Suprapubic skin (tissue), 4 donors: ENCODE measurements around the gene HES5. TPM values are rescaled to one million over a fixed set of nuclear protein-coding genes. Genes with fewer than 3 reads are reported as not detected.

Experiments
- DNase-seq, 2 donors: peaks; one replicate each; pipeline ENCODE4 v3.0.0-alpha.2; 2019; ENCODE audit warnings: low spot score in 2 of 2
- H3K27ac ChIP-seq: fragments of 200-600 bp; sonication (generic); one replicate; pipeline ENCODE4 v1.5.1; 2019
- H3K27me3 ChIP-seq: fragments of 200-600 bp; sonication (generic); one replicate; pipeline ENCODE4 v1.5.1; 2019
- H3K36me3 ChIP-seq: fragments of 200-600 bp; sonication (generic); one replicate; pipeline ENCODE4 v1.5.1; 2019
- H3K4me1 ChIP-seq: fragments of 200-600 bp; sonication (generic); one replicate; pipeline ENCODE4 v1.5.1; 2019
- H3K4me3 ChIP-seq: fragments of 200-600 bp; sonication (generic); one replicate; pipeline ENCODE4 v1.5.1; 2019; ENCODE audit warnings: mild to moderate bottlenecking
- H3K9me3 ChIP-seq: fragments of 200-600 bp; sonication (generic); one replicate; pipeline ENCODE4 v1.5.1; 2019
- EP300 ChIP-seq: sonication (generic); formaldehyde crosslinking; IDR thresholded peaks from one replicate; pipeline ENCODE4 v1.6.1; 2017; ENCODE audit warnings: antibody characterized with exemption
- POLR2A ChIP-seq, 2 donors: fragments of 450-650 bp; IDR thresholded peaks; one replicate each; pipeline ENCODE4 v1.6.1; 2017; ENCODE audit warnings: antibody characterized with exemption in 2 of 2, mild to moderate bottlenecking in 2 of 2, moderate library complexity in 2 of 2
- POLR2AphosphoS5 ChIP-seq, 3 donors: sonication (generic); formaldehyde crosslinking; IDR thresholded peaks; one replicate each; pipeline ENCODE4 v1.6.1; 2017; ENCODE audit warnings: antibody characterized with exemption in 3 of 3
- WGBS: methylation state at CpG from one replicate; pipeline ENCODE4 v1.1.5; 2018; 5-methylcytosine and 5-hydroxymethylcytosine counted together
- total RNA-seq, 4 donors: library from RNA; depleted of rRNA; stranded (reverse); fragments of >200 nt; gene quantifications; one replicate each; pipeline ENCODE4 v1.1.0, GENCODE V29; 2016
- TF ChIP-seq, protein P1 (sequence below), 2 donors: fragments of 200-600 bp in 1 of 2; fragments of 450-650 bp in 1 of 2; sonication (generic) in 1 of 2; IDR thresholded peaks; one replicate each; pipeline ENCODE4 v1.5.1; 2016 to 2019; ENCODE audit warnings: antibody characterized with exemption in 2 of 2, mild to moderate bottlenecking in 1 of 2, moderate library complexity in 1 of 2

HES5 gene
- total RNA-seq, 4 donors from 2014 or later: 2.6 to 12.0 (median 5.9) TPM

DNA sequence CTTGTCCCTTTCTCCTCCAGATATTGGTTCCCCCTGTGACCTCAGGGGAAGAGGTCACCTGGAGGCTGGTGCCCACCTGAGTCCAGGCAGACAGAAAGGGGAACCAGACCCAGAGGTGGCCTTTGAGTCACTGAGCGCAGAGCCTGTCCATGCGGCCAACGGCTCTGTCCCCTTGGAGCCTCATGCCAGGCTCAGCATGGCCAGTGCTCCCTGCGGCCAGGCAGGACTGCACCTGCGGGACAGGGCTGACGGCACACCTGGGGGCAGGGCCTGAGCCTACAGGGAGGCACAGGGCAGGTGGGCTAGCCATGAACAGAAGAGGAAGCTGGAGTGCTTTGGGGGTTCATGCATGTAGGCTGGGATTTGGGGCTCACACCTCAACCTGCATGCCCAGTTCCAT lies 28.8 kb upstream of the HES5 start:
- TF ChIP-seq POLR2AphosphoS5 (IDR thresholded peaks at IDR 0.05): no peak
- TF ChIP-seq POLR2A (IDR thresholded peaks at IDR 0.05): no peak
- TF ChIP-seq, protein P1, sequence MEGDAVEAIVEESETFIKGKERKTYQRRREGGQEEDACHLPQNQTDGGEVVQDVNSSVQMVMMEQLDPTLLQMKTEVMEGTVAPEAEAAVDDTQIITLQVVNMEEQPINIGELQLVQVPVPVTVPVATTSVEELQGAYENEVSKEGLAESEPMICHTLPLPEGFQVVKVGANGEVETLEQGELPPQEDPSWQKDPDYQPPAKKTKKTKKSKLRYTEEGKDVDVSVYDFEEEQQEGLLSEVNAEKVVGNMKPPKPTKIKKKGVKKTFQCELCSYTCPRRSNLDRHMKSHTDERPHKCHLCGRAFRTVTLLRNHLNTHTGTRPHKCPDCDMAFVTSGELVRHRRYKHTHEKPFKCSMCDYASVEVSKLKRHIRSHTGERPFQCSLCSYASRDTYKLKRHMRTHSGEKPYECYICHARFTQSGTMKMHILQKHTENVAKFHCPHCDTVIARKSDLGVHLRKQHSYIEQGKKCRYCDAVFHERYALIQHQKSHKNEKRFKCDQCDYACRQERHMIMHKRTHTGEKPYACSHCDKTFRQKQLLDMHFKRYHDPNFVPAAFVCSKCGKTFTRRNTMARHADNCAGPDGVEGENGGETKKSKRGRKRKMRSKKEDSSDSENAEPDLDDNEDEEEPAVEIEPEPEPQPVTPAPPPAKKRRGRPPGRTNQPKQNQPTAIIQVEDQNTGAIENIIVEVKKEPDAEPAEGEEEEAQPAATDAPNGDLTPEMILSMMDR (IDR thresholded peaks at IDR 0.05): no peak
- Histone ChIP-seq H3K9me3 (no peaks in the 10 kb centered on the region), H3K27ac (no peak overlapping the region), H3K36me3 (peaks cover 50% of the 10 kb centered on the region), H3K4me3 (no peak overlapping the region), H3K4me1 (peaks cover 43% of the 10 kb centered on the region), H3K27me3 (no peaks in the 10 kb centered on the region)
- 93% methylated on average over 6 of the region's 6 CpGs for WGBS
- no peak for DNase-seq

DNA sequence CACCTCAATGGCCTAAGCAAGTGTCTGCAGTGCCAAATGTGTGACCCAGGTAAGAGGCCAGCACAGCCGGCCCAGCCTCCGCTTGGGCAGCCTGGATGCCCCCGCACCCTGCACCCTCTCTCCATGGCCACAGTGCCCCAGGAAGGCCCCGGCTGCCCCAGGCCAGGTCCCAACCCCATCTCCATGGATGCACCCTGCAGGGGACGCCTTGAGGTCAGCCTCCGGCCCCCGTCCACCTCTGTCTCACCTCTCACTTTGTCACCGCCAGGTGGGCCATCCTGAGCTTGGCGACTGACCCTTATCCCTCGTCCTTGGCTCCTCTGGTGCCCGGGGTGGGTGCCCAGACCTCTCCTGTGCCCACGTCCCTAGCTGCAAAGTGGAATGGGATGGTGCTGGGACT lies 28.4 kb upstream of the HES5 start:
- WGBS: 100% methylated on average over 3 of the region's 12 CpGs
- Histone ChIP-seq H3K4me3 (no peak overlapping the region), H3K4me1 (peaks cover 43% of the 10 kb centered on the region), H3K27ac (no peak overlapping the region), H3K36me3 (peaks cover 48% of the 10 kb centered on the region), H3K9me3 (no peaks in the 10 kb centered on the region), H3K27me3 (no peaks in the 10 kb centered on the region)
- TF ChIP-seq EP300: no peak
- no peak for TF ChIP-seq POLR2A (IDR thresholded peaks at IDR 0.05)
- TF ChIP-seq, protein P1 (IDR thresholded peaks at IDR 0.05): no peak
- TF ChIP-seq POLR2AphosphoS5 (IDR thresholded peaks at IDR 0.05): no peak
- no peak for DNase-seq

DNA sequence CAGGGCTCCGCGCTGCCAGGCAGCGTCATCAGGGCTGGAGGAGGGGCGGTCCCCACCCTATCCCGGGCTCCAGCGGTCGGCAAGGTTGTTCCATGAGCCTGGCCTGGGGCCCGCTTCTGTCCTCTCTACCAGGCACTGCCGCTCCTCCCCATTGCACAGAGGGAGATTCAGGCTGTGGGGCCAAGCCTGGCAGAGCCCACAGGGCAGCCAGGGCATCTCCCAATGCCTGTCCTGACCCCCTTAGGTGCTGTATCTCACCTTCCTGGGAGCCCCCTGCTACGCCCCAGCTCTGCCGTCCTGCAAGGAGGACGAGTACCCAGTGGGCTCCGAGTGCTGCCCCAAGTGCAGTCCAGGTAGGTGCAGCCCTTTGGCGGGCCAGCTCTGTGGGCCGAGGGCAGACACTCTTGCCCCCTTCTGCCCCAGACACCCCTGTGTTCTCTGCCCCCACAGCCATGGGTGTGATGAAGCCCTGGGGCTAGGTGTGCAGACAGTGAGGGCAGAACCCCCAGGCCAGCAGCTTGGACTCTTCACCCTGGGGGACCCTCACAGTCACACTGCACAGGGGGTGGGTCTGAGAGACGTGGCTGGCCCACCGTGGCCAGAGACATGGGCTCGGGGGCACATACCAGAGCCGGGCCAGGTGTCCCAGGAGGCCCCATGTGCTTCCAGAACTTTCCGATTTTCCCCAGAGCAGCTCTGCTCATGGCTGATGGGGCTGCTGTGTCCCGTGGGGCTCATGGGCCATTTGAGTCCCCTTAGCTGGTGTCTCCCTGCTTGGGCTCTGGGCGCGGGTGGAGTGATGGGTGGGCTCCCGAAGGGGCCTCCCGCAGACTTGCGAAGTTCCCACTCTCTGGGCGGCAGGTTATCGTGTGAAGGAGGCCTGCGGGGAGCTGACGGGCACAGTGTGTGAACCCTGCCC lies 27.7 kb upstream of the HES5 start:
- WGBS: 100% methylated on average over 3 of the region's 30 CpGs
- Histone ChIP-seq H3K9me3 (no peaks in the 10 kb centered on the region), H3K27me3 (no peaks in the 10 kb centered on the region), H3K4me3 (peak overlapping the region; percentile 58), H3K36me3 (peaks cover 41% of the 10 kb centered on the region), H3K4me1 (peaks cover 43% of the 10 kb centered on the region), H3K27ac (peak overlapping the region; percentile 94)
- TF ChIP-seq, protein P1 (IDR thresholded peaks at IDR 0.05): no peak
- TF ChIP-seq POLR2A (IDR thresholded peaks at IDR 0.05) (no peak), EP300 (no peak), POLR2AphosphoS5 (IDR thresholded peaks at IDR 0.05) (no peak)
- DNase-seq: no peak

- 12% methylated on average over 7 of the region's 24 CpGs for WGBS
- peaks cover 34% of the 10 kb centered on the region for H3K36me3 ChIP-seq
- H3K9me3 ChIP-seq: no peaks in the 10 kb centered on the region
- H3K27ac ChIP-seq: peak overlapping the region; percentile 94
- TF ChIP-seq POLR2AphosphoS5 (IDR thresholded peaks at IDR 0.05) (no peak), EP300 (no peak), POLR2A (IDR thresholded peaks at IDR 0.05) (no peak)
- TF ChIP-seq, protein P1 (IDR thresholded peaks at IDR 0.05): peak in 1 of 2 donors; percentile 8
- peak overlapping the region; percentile 58 for H3K4me3 ChIP-seq
- H3K27me3 ChIP-seq: no peaks in the 10 kb centered on the region
- no peak for DNase-seq
- peaks cover 43% of the 10 kb centered on the region for H3K4me1 ChIP-seq
These were observed 26.8 kb upstream of the HES5 start for GRCh38 chr1:2556678-2557481.

DNA sequence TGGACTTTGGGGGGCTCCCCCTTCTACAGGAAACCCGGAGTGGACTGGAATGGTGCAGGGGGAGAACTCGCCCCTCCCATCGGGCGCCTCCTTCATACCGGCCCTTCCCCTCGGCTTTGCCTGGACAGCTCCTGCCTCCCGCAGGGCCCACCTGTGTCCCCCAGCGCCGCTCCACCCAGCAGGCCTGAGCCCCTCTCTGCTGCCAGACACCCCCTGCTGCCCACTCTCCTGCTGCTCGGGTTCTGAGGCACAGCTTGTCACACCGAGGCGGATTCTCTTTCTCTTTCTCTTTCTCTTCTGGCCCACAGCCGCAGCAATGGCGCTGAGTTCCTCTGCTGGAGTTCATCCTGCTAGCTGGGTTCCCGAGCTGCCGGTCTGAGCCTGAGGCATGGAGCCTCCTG lies 26.2 kb upstream of the HES5 start, which contains the start of gene TNFRSF14:
Gene TNFRSF14 (plus strand): TSS at position 95 of the 401 bp plus-strand sequence. CDS start 294 bp downstream, at position 389.
- Histone ChIP-seq H3K27ac (peak within 1 kb of the TSS; percentile 94), H3K9me3 (no peaks in the 10 kb centered on the region), H3K27me3 (no peaks in the 10 kb centered on the region), H3K4me3 (peak within 1 kb of the TSS; percentile 58), H3K36me3 (peaks cover 29% of the 10 kb centered on the region), H3K4me1 (peaks cover 43% of the 10 kb centered on the region)
- WGBS: 0% methylated on average over 12 of the region's 16 CpGs
- no peak for TF ChIP-seq POLR2AphosphoS5 (IDR thresholded peaks at IDR 0.05)
- TF ChIP-seq EP300: no peak
- TF ChIP-seq, protein P1 (IDR thresholded peaks at IDR 0.05): no peak
- no peak for TF ChIP-seq POLR2A (IDR thresholded peaks at IDR 0.05)
- no peak for DNase-seq
